ENCODE results near the gene PABPN1L. TPM values are rescaled to one million over a fixed set of nuclear protein-coding genes. Genes with fewer than 3 reads are reported as not detected.

The PABPN1L gene
- total RNA-seq, 1 donor from 2014 or later, result not detected

DNA sequence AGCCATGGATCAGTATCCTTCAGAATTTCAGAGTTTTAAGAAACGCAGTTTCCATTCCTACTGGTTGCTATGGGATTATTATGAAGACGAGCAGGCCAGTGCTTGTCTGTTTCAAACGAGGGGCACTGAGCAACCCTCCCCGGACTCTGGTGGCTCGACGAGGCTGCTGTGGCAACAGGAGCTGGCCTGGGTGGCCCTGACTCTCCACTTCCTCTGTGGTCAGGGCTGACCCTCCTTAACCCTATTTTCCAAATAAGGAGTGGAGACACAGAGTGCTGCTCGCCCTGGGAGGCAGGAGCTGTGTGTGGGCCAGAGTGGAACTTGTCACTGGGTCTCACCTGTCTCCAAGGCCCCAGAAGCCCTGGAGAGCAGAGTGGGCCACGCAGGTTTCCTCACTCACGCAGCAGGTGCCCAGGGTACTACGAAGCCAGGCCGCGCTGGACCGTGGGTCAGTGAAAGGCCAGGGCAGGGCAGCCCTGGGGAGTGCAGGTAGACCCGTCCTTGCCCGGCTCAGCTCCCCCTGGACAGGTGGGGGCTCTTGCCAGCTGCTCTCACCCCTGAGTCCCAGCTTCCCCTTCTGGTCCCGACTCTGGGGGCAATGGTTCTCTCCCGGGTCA is 13.0 kb downstream of the PABPN1L start:
- no peak for DNase-seq (ENCODE audit: low spot score)

DNA sequence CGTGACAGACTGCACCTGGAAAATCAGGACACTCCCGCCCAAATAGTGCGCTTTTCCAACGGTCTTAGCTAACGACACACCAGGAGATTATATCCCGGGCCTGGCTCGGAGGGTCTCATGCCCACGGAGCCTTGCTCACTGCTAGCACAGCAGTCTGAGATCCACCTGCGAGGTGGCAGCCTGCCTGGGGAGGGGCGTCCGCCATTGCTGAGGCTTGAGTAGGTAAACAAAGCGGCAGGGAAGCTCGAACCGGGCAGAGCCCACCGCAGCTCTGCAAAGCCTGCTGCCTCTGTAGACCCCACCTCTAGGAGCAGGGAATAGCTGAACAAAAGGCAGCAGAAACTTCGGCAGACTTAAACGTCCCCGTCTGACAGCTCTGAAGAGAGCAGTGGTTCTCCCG is 14.8 kb downstream of the PABPN1L start:
- DNase-seq (ENCODE audit: low spot score), result no peak

DNA sequence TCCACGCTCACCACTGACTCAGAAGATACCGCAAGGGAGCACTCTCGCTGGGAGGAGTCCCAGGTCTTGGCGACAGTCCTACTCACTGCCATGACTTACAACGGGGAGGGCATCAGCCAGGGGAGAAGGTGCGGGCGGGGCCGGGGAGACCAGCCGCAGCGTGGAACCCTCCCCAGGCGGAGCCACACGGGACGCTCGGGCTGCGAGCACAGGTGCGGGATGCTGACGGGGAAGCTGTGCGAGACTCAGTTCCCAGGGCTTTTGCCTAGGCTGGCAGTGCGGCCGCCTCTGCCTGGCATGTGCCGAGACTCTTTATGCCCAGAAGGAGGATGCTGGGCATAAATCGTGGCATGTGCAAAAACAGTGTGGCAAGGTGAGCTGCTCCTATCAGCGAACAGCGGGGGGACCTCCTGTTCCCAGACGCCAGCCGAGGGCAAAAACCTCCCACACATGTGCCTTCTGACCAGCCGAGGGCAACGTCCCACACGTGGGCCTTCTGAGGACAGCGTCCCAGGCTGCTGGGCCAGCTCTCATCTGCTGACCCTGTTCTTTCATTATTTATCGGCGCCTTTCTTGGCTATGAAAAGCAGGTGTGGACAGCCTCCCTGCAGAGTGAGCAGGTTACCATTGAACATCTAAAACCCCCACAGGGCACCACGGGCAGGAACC is 15.8 kb downstream of the PABPN1L start:
- no peak for DNase-seq (ENCODE audit: low spot score)

DNA sequence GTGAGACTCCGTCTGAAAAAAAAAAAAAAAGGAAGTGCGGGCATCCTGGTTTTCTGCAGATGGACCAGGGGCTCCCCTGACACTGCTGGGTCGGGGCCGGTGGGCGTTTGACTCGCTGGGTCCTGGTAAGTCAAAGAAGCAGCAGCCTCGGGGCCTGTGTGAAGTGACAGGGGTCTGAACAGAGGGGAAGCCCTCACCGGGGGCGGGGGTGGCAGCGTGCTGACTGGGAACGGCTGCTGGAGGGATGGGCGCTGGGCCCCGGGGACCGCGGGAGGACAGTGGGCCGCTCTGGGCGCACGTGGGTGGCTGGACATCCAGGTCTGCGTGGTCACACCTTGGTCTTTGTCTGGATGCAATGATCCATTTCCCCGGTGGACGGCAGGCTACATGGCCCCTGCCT is 17.9 kb downstream of the PABPN1L start:
- no peak for DNase-seq (ENCODE audit: low spot score)

DNA sequence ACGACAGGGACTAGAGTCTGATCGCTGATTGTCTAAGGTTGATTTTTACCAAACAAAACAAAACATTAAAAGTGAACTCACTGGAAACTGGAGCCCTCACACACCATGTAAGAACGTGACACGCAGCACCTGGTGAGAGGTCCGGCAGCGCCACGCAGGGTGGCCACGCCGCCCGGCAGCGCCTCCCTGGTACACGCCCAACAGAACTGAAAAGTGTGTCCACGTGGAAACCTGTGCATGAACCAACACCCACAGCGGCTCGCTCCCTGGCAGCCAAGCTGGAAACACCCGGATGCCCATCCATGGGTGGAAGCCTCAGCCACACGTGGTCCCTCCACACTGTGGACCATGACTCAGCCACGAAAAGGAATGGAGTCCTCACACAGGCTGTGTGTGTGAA is 18.8 kb downstream of the PABPN1L start:
- no peak for DNase-seq (ENCODE audit: low spot score)

DNA sequence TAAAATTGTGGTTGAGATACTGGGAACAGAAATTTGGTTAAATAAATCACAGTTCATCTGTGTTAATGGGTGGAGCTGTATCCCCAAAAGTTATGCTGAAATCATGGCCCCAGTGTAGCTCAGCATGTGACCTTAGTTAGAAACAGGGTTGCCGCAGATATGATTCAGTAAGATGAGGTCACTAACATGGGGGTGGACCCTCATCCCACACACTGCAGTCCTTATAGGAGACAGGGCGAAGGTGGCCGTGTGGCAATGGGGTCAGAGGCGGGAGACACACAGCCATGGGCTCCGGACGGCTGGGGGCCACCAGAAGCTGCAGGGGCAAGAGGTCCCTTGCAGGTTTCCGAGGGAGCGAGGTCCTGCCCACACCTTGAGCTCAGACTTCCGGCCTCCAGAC is 20.4 kb downstream of the PABPN1L start:
- no peak for DNase-seq (ENCODE audit: low spot score)

DNA sequence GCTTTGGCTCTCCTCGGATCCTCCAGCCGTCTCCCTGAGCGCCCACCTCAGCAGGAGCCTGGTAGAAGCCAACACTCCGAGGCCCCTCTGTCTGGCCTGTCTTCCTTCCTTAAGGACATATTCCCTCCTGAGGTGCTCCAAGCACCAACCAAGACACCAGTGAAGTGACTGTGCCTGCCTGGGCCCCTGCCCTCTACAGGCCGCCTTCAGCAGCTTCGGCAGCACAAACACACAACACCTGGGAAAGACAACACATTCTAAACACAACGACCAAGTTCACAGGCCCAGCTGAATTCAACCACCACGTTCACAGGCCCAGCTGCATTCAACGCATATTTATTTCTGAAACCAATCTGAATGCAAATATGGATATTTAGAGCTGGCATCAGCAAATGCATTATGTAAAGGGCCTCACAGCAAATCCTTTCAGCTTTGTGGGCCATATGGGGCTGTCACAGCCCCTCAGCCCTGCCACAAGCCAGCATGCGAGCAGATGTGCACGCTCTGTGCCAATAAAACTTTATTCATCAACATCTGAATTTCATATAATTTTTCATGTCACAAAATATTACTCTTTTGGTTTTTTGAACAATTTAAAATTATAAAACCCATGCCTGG is 21.9 kb downstream of the PABPN1L start:
- DNase-seq (ENCODE audit: low spot score), result no peak

DNA sequence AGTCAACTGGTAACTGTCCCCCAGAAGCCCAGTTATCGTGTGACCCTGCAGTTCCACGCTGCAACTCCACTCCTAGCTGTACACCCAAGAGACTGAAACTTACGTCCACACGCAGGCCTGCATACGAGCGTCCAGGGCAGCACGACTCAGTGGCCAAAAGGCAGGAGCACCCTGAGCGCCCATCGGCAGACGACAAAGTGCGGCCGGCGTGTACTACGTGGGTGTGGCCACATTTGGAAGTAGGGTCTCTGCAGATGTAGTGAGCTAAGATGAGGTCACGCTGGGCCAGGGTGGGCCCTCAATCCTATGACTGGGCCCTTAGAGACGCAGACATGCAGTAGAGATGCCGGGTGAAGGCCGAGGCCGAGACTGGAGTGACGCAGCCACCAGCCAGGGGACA is 23.2 kb downstream of the PABPN1L start:
- no peak for DNase-seq (ENCODE audit: low spot score)

DNA sequence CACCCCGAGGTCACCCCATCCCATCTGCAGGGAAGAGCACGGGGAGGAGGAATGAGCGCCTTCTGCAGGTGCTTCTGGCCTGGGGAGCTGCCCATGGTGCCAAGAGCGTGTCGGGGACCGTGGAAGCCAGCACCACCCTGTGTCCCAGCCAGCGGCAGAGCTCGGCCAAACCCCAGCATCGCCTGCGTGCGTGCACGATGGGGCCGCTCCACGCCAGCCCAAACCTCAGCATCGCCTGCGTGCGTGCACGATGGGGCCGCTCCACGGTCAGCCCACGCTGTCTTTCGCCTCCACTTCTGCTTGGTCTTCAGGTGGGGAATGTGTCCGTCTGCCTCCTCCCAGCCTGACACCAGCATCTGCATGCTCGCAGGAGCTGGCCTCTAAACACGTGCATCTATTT is 23.7 kb downstream of the PABPN1L start:
- DNase-seq (ENCODE audit: low spot score), result no peak

DNA sequence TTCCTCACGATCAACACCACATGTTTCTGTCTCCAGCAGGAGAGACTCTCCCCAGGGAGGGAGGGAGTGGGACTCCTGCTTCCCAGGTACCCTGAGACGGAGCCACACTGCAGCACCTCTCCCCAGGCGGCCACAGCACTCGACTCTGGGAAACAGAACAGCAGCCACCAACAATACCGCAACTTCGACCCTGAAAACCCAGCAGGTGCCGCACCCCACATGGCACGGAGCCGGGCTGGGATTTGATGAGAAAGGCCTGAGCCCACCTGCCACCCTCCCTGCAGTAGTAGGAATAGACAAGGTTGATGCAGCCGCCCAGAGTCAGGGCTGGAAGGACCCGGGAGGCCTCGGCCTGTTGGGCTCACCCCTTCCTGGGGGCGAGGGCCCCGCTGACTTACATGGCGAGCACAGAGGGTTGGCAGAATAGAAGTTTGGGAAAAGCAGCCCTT is 24.1 kb downstream of the PABPN1L start:
- DNase-seq (ENCODE audit: low spot score), result no peak

DNA sequence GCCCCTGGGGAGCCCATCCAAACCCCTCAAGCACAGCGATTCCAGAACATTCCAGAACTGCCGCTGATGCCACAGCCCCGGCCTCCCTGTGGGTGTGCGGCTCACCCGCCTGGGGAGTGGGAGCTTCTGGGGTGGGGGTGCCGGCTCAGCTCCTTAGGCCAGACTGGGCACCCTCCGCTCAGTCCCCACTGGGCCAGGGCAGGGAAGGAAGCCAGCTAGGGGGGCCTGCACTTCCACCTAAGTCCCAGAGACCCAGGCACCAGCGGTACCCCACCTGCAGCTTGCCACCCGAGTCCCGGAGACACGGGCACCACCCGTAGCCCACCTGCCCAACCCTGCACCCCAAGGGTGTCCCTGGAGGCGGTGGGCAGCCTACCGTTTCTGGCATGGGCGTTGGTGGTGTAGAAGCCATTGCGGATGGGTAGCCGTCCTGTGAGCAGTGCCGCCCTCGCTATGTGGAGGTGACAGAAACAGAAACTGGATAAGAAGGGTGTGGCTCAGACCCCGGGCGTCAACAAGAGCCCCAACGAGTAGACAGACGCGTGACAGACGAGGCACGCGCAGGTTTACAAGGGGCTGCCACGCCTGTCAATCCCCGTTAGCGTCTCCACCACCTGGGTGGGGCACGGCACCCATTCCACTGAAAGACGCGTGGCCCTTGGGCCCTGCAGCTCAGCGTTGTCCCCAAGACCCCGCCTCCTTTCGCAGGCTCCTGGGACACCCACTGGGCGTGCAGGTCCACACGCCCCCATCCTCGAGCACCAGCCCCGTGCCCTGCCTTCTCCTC is 24.7 kb downstream of the PABPN1L start:
- DNase-seq (ENCODE audit: low spot score), result no peak

DNA sequence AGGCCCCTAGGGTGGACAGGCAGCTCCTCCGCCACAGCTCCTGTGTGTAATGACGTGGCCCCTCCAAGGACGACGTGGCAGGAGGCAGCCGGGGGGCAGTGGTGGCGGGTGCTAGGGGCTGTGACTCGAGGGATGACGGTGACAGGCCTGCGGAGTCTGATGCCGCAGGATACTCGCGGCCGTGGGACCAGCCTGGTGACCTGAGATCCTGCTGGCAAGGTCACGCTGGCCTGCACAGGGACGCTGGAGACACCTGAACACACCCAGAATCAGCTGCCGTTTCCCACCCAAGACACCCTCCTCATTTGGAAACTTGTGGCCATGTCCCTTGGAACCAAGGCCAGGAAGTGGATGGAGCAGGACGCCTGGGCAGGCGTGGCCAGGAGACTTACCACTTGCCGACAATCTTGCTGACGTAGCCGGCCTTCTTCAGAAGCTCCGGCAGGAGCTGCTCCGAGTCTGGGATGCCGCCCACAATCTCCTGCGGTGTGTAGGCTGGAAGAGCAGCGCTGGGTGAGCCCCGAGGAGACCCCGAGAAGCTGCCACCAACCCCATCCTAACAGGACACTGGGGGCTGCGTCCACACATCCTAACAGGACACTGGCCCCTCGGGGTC is 25.8 kb downstream of the PABPN1L start:
- no peak for DNase-seq (ENCODE audit: low spot score)

DNA sequence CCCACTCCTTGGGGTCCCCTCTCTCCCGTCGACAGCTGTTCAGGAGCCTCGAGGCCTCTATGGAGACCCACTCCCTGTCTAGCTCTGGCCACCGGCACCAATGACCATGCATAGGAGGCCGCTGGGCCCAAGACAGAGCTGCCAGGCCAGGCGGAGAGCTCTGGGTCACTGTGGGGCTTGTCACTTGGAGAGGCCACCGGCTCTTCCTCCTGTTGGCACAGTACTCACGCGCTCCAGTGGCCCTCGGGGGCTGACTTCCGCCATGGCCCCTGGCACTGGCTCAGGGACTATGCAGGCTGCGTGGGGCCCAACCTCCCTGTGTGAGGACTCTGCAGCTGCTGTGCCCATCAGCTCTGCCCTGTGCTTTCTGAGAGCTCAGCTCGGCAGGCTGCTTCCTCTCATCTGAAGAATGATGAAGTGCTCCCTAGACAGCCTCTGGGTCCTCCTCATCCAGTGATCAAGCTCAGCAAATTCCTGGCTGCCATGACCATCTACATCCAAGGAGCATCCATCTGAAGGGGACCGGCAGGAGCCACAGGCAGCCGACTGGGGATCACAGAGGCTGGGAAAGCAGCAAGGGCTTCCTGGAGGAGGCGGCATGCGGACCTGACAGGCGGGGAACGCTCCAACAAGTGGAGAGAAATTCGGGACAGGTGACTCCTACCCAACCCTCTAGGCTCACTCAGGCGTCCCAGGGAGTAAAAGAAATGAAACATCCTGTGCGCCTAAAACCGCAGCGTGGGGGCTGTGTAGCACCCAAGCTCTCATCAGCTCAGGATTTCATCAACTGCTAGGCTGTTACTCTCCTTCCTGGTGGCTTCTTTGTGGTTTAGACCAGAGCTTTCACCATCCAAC is 26.5 kb downstream of the PABPN1L start:
- no peak for DNase-seq (ENCODE audit: low spot score)

DNA sequence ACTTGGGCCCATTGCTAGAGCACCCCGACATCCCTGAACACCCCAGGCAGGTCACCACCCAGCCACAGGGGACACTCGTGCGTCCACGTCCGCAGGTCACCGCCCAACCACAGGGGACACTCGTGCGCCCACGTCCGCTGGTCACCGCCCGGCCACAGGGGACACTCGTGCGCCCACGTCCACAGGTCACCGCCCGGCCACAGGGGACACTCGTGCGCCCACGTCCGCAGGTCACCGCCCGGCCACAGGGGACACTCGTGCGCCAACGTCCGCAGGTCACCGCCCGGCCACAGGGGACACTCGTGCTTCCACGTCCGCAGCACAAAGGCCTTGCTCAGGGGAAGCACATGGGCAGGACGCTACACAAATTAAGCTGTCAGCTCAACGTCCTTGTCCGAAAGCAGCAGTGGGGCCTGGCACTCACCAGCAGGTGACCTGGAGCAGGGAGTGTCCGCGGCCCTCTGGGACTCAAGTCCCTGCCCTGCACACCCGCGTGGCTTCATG is 27.4 kb downstream of the PABPN1L start:
- no peak for DNase-seq (ENCODE audit: low spot score)

DNA sequence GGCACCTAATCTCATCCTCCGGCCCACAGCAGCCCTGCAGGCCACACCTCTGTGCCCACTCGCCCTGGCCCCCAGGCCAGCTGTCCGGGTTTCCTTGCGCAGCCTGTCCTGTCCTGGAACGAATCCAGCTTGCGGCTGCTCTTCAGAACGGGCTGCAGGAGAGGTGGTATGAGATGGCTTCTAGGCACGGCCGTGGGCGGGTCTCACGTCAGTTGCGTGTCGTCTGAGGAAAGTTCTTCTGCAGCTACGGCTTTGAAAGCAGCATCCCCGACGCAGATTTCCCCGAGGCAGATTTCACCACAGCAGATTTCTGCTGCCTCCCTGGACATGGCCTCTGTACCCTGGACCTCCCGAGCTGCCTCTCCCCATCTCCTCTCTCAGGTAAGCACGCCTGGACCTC is 27.9 kb downstream of the PABPN1L start:
- DNase-seq (ENCODE audit: low spot score), result no peak

DNA sequence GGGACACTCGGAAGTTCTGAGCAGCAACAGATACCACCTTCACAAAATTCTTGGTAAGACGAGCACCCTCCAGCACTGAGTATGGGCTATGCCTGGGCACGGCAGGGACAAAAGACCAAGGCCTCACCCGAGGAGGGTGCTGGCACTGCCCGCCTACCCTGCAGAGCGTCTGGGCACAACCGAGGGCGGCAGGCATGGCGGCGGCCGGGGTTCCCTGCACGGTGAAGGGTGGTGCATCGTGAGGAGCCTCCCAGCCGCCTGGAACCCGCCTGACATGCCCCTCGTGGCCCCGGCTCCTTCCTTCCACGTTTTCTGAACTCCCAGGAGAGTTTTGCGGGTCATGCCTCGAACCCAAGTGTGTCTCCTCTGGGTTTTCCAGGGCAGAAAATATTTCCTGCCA is 28.7 kb downstream of the PABPN1L start:
- no peak for DNase-seq (ENCODE audit: low spot score)

DNA sequence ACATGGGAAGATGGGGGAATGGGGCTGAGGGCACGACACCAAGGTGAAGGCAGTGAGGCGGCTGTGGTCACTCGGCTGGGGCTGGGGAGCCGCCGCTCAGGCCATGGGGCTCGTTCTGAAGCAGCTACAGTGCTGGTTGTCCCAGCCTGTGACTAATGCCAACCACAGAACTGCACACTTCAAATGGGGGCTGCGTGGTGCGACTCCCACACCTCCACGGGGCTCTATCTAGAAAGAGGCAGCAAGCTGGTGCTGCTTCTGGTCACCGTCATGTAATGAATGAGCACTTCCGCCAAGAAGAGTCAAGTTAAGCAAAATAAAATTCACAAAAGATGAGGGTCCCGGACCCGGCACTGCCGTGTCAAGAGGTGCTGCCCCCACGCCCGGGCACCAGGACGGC is 29.7 kb downstream of the PABPN1L start:
- no peak for DNase-seq (ENCODE audit: low spot score)

DNA sequence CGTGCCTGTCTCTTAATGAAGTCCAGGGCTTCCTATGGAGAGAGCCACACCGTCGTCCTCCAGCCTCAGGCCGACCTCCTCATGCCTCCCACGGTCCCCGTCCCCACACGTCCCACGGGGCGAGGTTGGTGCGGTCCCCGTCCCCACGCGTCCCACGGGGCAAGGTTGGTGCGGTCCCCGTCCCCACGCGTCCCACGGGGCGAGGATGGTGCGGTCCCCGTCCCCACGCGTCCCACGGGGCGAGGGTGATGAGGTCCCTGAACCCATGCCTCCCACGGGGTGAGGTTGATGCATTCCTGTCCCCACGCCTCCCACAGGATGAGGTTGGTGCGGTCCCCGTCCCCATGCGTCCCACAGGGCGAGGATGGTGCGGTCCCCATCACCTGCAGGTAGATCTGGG is 30.6 kb downstream of the PABPN1L start:
- no peak for DNase-seq (ENCODE audit: low spot score)

DNA sequence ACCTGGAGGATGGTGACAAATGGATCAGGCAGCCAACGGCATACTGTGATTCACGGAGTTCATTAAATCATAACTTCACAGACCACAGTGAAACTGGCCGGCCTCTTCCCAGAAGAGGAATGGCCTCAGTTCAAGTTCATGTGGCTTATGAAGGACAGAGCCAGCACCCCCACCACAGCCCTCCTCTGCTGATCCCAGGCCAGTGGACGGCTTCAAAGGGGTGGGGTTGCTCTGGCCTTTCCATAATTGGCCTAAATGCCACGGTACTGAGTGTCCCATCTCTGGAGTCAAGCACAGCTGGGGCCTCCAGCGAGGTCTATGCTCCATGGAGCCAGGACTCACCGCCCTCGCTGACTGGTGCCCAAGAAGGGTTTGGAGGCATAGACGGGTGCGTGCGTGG is 31.1 kb downstream of the PABPN1L start:
- no peak for DNase-seq (ENCODE audit: low spot score)

DNA sequence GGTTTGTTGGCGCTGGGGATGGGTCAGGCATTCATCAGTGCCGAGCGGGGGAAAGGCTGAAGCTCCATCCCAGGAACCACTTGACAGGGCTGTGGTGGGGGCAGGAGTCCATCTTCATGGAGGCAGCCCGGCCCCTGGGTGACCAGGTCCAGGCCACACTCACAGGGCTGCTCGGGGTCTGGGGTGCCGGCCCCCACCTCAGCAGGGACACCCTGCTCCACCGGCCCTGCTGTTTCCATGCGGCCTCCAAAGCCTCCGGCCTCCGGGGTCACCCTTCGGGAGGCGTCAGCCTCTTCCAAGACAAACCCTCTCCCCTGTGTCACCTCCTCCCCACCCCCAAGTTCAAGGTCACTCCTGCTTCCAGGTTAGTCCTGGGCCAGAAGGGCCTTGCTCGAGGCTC is 31.8 kb downstream of the PABPN1L start:
- DNase-seq (ENCODE audit: low spot score), result no peak

DNA sequence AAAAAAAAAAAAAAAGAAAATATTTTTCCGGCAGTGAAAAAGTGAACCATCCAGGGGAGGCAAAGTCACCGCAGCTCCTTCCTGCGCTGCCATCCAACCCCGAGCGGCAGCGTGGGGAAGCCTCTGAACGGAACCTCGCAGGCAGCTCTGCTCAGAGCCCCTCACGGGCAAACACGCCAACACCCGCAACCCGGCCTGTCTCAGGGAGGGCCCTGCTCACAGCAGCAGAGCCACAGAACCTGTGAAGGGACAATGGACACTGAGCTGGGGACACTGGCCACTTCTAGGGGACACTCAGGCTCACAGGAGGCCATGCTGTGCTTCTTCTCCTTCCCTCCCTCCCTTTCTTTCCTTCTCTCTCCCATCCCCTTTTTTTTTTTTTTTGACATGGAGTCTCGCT is 33.4 kb downstream of the PABPN1L start:
- DNase-seq (ENCODE audit: low spot score), result no peak

All from mesenteric fat pad (tissue), 1 donor.